Measurements from ENCODE around the gene PHF12.

Gene PHF12

DNA sequence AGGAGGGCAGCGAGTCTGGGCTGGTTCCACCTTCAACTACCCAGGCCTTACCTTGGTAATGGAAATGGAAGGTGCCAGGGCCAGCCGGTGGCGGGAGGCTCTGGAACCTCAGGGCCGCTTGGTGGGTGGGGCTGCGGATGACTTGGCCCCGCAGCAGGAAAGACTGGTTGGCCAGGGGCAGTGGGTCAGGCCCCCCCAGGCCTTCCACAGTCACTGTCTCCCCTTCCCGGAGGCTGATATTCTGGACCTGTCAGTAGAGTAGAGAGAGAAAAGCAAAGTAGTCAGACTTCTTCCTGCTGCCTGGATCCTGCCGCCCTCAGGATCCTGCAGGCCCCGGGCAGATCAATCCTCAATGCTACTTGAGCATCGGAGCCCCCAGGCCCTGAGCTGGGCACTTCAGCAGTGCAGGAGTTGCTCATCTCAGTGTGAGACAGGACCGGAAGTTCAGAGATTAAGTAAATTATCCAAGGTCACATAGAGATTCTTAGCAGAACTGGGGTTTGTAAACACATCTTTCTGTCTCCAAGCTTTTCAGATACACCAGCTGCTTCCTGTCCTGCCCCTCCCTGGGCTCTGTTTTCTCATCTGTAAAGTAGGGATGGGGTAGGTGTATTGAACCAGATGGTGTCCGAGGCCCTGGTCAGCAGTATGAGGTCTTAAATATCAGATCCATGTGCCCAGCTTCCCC is 18.5 kb upstream of the PHF12 start:
- H3K4me3 ChIP-seq (ENCODE audit: insufficient read depth in 1 of 2, low read depth in 1 of 2, low read length in 2 of 2) = no peak overlapping the region
- no peaks in the 10 kb centered on the region for H3K9me3 ChIP-seq (ENCODE audit: control insufficient read depth, low read length)
- no peak overlapping the region for H3K23ac ChIP-seq (ENCODE audit: low read length in 2 of 2)
- H3K36me3 ChIP-seq (ENCODE audit: control insufficient read depth in 1 of 2, insufficient read depth in 2 of 2, low read depth in 1 of 2, low read length in 2 of 2) = no peaks in the 10 kb centered on the region
- H3K9ac ChIP-seq (ENCODE audit: low read length) = no peak overlapping the region
- DNase-seq = no peak
- no peak overlapping the region for H2BK120ac ChIP-seq (ENCODE audit: low read depth, low read length)
- no peak overlapping the region for H3K18ac ChIP-seq (ENCODE audit: low read depth in 1 of 2, low read length in 2 of 2)
- H3K27ac ChIP-seq (ENCODE audit: low read length, poor library complexity, severe bottlenecking) = no peak overlapping the region
- no peaks in the 10 kb centered on the region for H3K79me1 ChIP-seq (replicated peaks; ENCODE audit: low read length, poor library complexity, severe bottlenecking)
- no peak overlapping the region for H2AFZ ChIP-seq (ENCODE audit: low read depth, low read length)
- 74% methylated on average over 12 of the region's 12 CpGs for WGBS
- H4K91ac ChIP-seq (ENCODE audit: low read length) = no peak overlapping the region
- no peak overlapping the region for H2BK12ac ChIP-seq (ENCODE audit: low read length in 2 of 2)
- H2BK15ac ChIP-seq (ENCODE audit: low read depth, poor library complexity, severe bottlenecking) = no peak overlapping the region
- no peak overlapping the region for H2AK5ac ChIP-seq (ENCODE audit: low read length, severe bottlenecking)
- H4K8ac ChIP-seq (ENCODE audit: low read length) = no peak overlapping the region
- H3K4ac ChIP-seq (ENCODE audit: low read depth in 1 of 2, low read length in 2 of 2) = no peak overlapping the region
- H3K4me1 ChIP-seq (ENCODE audit: control insufficient read depth, insufficient read depth, low read depth, low read length) = peaks cover 18% of the 10 kb centered on the region
- no peak overlapping the region for H2BK5ac ChIP-seq (ENCODE audit: low read depth, low read length, poor library complexity, severe bottlenecking)
- no peak overlapping the region for H3K4me2 ChIP-seq (ENCODE audit: low read length, poor library complexity, severe bottlenecking)
- H3K27me3 ChIP-seq (ENCODE audit: control insufficient read depth in 1 of 2, insufficient read depth in 1 of 2, low read length in 2 of 2) = peaks cover 60 to 92% of the 10 kb centered on the region in 2 experiments
- no peak overlapping the region for H3K14ac ChIP-seq (ENCODE audit: low read length in 2 of 2)

DNA sequence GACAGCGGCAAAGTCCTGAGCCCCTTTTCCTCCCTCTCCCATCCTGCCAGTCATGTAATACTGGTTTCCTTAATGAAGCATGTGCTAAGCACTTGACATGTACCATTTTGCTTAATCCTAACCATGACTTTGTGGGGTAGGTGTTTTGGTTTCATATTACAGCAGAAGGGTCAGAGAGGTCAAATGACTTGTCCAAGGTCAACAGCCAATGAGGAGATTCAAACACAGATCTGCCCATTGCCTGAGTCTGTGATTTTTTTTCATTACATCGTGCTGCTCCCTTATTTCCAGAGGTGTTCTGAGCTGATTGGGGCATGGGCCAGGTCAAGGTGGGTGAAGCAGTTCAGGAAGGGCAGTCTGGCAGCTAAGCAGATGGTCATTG is 17.6 kb upstream of the PHF12 start:
- no peak overlapping the region for H3K9ac ChIP-seq (ENCODE audit: low read length)
- no peak overlapping the region for H3K23ac ChIP-seq (ENCODE audit: low read length in 2 of 2)
- no peak overlapping the region for H4K8ac ChIP-seq (ENCODE audit: low read length)
- peaks cover 53 to 92% of the 10 kb centered on the region in 2 experiments for H3K27me3 ChIP-seq (ENCODE audit: control insufficient read depth in 1 of 2, insufficient read depth in 1 of 2, low read length in 2 of 2)
- H3K4me1 ChIP-seq (ENCODE audit: control insufficient read depth, insufficient read depth, low read depth, low read length) = peaks cover 20% of the 10 kb centered on the region
- DNase-seq = no peak
- no peak overlapping the region for H3K14ac ChIP-seq (ENCODE audit: low read length in 2 of 2)
- H3K4ac ChIP-seq (ENCODE audit: low read depth in 1 of 2, low read length in 2 of 2) = no peak overlapping the region
- no peaks in the 10 kb centered on the region for H3K9me3 ChIP-seq (ENCODE audit: control insufficient read depth, low read length)
- H3K27ac ChIP-seq (ENCODE audit: low read length, poor library complexity, severe bottlenecking) = no peak overlapping the region
- no peak overlapping the region for H3K4me3 ChIP-seq (ENCODE audit: insufficient read depth in 1 of 2, low read depth in 1 of 2, low read length in 2 of 2)
- no peak overlapping the region for H2AK5ac ChIP-seq (ENCODE audit: low read length, severe bottlenecking)
- H2BK12ac ChIP-seq (ENCODE audit: low read length in 2 of 2) = no peak overlapping the region
- H2BK15ac ChIP-seq (ENCODE audit: low read depth, poor library complexity, severe bottlenecking) = no peak overlapping the region
- no peak overlapping the region for H2AFZ ChIP-seq (ENCODE audit: low read depth, low read length)
- no peaks in the 10 kb centered on the region for H3K36me3 ChIP-seq (ENCODE audit: control insufficient read depth in 1 of 2, insufficient read depth in 2 of 2, low read depth in 1 of 2, low read length in 2 of 2)
- H2BK5ac ChIP-seq (ENCODE audit: low read depth, low read length, poor library complexity, severe bottlenecking) = no peak overlapping the region
- H4K91ac ChIP-seq (ENCODE audit: low read length) = no peak overlapping the region
- H3K79me1 ChIP-seq (replicated peaks; ENCODE audit: low read length, poor library complexity, severe bottlenecking) = no peaks in the 10 kb centered on the region
- no peak overlapping the region for H3K4me2 ChIP-seq (ENCODE audit: low read length, poor library complexity, severe bottlenecking)
- WGBS = 59% methylated on average over 1 of the region's 2 CpGs
- H2BK120ac ChIP-seq (ENCODE audit: low read depth, low read length) = no peak overlapping the region
- H3K18ac ChIP-seq (ENCODE audit: low read depth in 1 of 2, low read length in 2 of 2) = no peak overlapping the region

GRCh38 chr17:28968231-28968913 is 17.1 kb upstream of the PHF12 start:
- H2BK120ac ChIP-seq (ENCODE audit: low read depth, low read length) = no peak overlapping the region
- H3K4me1 ChIP-seq (ENCODE audit: control insufficient read depth, insufficient read depth, low read depth, low read length) = peaks cover 21% of the 10 kb centered on the region
- no peaks in the 10 kb centered on the region for H3K36me3 ChIP-seq (ENCODE audit: control insufficient read depth in 1 of 2, insufficient read depth in 2 of 2, low read depth in 1 of 2, low read length in 2 of 2)
- H2BK12ac ChIP-seq (ENCODE audit: low read length in 2 of 2) = no peak overlapping the region
- H3K27ac ChIP-seq (ENCODE audit: low read length, poor library complexity, severe bottlenecking) = no peak overlapping the region
- H3K9me3 ChIP-seq (ENCODE audit: control insufficient read depth, low read length) = no peaks in the 10 kb centered on the region
- no peak overlapping the region for H2BK5ac ChIP-seq (ENCODE audit: low read depth, low read length, poor library complexity, severe bottlenecking)
- peak overlapping the region; percentile 26 for H2AK5ac ChIP-seq (ENCODE audit: low read length, severe bottlenecking)
- DNase-seq = no peak
- H3K27me3 ChIP-seq (ENCODE audit: control insufficient read depth in 1 of 2, insufficient read depth in 1 of 2, low read length in 2 of 2) = peaks cover 55 to 92% of the 10 kb centered on the region in 2 experiments
- H4K8ac ChIP-seq (ENCODE audit: low read length) = no peak overlapping the region
- H3K79me1 ChIP-seq (replicated peaks; ENCODE audit: low read length, poor library complexity, severe bottlenecking) = no peaks in the 10 kb centered on the region
- no peak overlapping the region for H3K18ac ChIP-seq (ENCODE audit: low read depth in 1 of 2, low read length in 2 of 2)
- H3K9ac ChIP-seq (ENCODE audit: low read length) = no peak overlapping the region
- no peak overlapping the region for H2BK15ac ChIP-seq (ENCODE audit: low read depth, poor library complexity, severe bottlenecking)
- no peak overlapping the region for H4K91ac ChIP-seq (ENCODE audit: low read length)
- peak overlapping the region in 1 of 2 experiments; percentile 9 for H3K14ac ChIP-seq (ENCODE audit: low read length in 2 of 2)
- WGBS = 34% methylated on average over 6 of the region's 10 CpGs
- H3K4me2 ChIP-seq (ENCODE audit: low read length, poor library complexity, severe bottlenecking) = no peak overlapping the region
- H3K4me3 ChIP-seq (ENCODE audit: insufficient read depth in 1 of 2, low read depth in 1 of 2, low read length in 2 of 2) = no peak overlapping the region
- no peak overlapping the region for H3K4ac ChIP-seq (ENCODE audit: low read depth in 1 of 2, low read length in 2 of 2)
- H3K23ac ChIP-seq (ENCODE audit: low read length in 2 of 2) = peak overlapping the region in 1 of 2 experiments; percentile 16
- H2AFZ ChIP-seq (ENCODE audit: low read depth, low read length) = no peak overlapping the region

DNA sequence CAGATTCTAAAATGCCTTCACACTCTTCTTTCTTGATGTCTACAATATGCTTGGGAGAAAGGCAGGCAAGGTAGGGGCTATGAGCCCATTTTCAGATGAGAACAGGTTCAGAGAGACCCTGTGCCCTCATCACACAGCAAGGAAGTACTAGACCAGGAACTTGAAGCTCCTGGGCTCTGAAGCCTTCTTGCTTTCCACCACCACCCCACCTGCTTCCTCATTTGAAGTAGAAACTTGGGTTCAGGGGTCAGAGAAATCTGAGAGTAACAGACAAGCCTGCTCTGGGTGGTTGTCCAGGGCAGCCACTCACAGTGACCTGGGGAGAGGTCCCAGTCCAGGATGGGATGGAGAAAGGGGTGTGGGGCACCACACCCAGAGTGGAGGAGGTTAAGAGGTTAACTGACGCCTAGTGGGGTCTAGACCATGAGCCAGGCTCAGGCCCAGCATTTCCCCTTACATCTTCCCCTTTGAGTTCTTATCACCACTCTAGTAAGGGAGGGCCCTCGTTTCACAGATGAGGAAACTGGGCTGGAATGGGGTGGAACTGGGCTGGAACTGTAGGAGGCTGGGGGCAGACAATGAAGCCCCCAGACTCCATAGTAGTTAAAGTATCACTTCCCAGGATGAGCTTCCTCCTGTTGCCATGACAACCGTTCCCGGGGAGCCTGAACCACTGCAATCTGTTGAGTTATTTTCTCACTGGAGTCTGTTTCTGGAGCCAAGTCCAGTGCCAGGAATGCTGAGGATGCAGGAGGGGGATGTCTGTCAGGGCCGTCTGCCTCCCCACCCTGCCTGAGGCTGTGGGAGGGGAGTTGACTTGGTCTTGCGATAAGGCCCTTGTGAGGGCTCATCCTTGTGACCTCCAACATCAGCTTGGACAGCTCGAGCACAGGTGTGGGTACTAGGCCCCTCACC is 16.2 kb upstream of the PHF12 start:
- no peak for DNase-seq
- Histone ChIP-seq H2BK12ac (ENCODE audit: low read length in 2 of 2) (no peak overlapping the region), H3K4me1 (ENCODE audit: control insufficient read depth, insufficient read depth, low read depth, low read length) (peaks cover 21% of the 10 kb centered on the region), H3K27ac (ENCODE audit: low read length, poor library complexity, severe bottlenecking) (no peak overlapping the region), H3K4me3 (ENCODE audit: insufficient read depth in 1 of 2, low read depth in 1 of 2, low read length in 2 of 2) (no peak overlapping the region), H3K27me3 (ENCODE audit: control insufficient read depth in 1 of 2, insufficient read depth in 1 of 2, low read length in 2 of 2) (peaks cover 49 to 88% of the 10 kb centered on the region in 2 experiments), H2BK5ac (ENCODE audit: low read depth, low read length, poor library complexity, severe bottlenecking) (no peak overlapping the region), H3K23ac (ENCODE audit: low read length in 2 of 2) (peak overlapping the region in 1 of 2 experiments; percentile 16), H2BK120ac (ENCODE audit: low read depth, low read length) (no peak overlapping the region), H3K4ac (ENCODE audit: low read depth in 1 of 2, low read length in 2 of 2) (no peak overlapping the region), H2BK15ac (ENCODE audit: low read depth, poor library complexity, severe bottlenecking) (no peak overlapping the region), H3K18ac (ENCODE audit: low read depth in 1 of 2, low read length in 2 of 2) (no peak overlapping the region), H2AFZ (ENCODE audit: low read depth, low read length) (no peak overlapping the region), H3K9me3 (ENCODE audit: control insufficient read depth, low read length) (no peaks in the 10 kb centered on the region), H4K8ac (ENCODE audit: low read length) (no peak overlapping the region), H3K14ac (ENCODE audit: low read length in 2 of 2) (no peak overlapping the region), H3K36me3 (ENCODE audit: control insufficient read depth in 1 of 2, insufficient read depth in 2 of 2, low read depth in 1 of 2, low read length in 2 of 2) (no peaks in the 10 kb centered on the region), H3K4me2 (ENCODE audit: low read length, poor library complexity, severe bottlenecking) (no peak overlapping the region), H4K91ac (ENCODE audit: low read length) (no peak overlapping the region), H2AK5ac (ENCODE audit: low read length, severe bottlenecking) (peak overlapping the region; percentile 27), H3K9ac (ENCODE audit: low read length) (no peak overlapping the region), H3K79me1 (replicated peaks; ENCODE audit: low read length, poor library complexity, severe bottlenecking) (no peaks in the 10 kb centered on the region)
- WGBS = 74% methylated on average over 6 of the region's 7 CpGs

Measured in mesenchymal stem cell (in vitro differentiated cells and primary cell).